Measurements from ENCODE around the gene CDKN2B-AS1.
A peak's percentile ranks its signal among the peaks of the same experiment; 100 is the strongest.

Gene CDKN2B-AS1

DNA sequence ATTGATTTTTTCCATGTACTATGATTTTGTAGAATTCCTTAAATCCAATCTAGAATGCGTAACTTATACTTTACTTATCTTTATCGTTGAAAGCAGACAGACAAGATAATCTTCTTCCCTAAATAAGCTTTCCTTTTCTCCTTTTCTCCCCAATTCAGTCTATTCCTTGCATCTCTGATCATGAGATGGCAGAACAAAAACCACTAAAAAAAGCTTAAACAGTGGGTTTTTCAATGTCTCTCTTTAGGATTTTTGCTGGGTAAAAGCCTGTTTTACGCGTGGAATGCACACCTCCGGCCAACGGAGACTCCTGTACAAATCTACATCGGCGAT lies 13.8 kb downstream of the CDKN2B-AS1 start:
- DNase-seq, result no peak

DNA sequence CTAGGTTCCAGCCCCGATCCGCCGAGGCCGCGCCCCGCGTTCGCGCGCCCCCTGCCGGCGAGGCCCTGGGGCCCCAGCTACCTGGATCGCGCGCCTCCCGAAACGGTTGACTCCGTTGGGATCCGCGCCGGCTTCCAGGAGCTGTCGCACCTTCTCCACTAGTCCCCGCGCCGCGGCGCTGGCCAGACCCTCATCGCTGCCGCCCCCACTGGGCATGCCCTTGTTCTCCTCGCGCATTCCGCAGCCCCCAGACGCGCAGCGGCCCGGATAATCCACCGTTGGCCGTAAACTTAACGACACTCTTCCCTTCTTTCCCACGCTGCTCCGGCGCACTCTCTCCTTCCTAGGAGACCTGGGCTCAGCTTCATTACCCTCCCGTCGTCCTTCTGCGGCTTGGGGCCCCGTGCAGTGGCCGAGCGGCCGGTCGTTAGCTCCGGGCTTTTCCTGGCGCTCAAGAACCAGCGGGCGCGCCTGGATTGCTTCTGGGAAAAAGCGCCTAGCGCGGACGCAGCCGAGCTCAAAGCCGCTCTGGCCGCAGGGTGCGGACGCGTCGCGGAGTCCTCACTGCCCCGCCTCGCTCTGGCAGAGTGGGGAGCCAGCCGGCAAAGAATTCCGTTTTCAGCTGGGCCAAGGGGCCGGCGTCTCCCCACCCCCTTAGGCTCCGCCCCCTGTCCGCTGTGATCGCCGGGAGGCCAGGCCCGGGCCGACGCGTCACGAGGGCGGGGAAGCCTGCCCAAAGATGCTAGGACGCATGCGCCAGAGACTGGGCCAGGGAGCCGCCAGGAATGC lies 14.3 kb downstream of the CDKN2B-AS1 start, which contains the start of gene CDKN2B:
Gene CDKN2B (minus strand): TSS at position 589 of the 789 bp plus-strand sequence. CDS start 352 bp downstream, at position 237.
- peak; percentile 96 for DNase-seq

DNA sequence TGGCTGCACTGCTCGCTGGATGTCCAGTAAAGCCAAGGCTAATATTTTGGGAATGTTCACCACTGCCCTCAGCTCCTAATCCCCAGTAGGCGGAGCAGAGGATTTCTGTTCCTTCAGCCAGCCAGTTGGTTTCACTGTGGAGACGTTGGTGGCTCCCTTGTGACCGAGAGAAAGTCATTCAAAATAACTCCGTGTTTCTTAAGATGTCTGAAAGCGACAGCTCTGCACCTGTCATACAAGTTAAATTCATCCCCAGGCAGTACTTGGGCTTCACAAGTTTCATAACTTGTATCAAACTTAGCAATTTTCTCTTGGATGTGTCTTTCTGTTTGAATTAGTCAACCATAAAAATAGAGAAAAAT lies 14.9 kb downstream of the CDKN2B-AS1 start:
- no peak for DNase-seq

DNA sequence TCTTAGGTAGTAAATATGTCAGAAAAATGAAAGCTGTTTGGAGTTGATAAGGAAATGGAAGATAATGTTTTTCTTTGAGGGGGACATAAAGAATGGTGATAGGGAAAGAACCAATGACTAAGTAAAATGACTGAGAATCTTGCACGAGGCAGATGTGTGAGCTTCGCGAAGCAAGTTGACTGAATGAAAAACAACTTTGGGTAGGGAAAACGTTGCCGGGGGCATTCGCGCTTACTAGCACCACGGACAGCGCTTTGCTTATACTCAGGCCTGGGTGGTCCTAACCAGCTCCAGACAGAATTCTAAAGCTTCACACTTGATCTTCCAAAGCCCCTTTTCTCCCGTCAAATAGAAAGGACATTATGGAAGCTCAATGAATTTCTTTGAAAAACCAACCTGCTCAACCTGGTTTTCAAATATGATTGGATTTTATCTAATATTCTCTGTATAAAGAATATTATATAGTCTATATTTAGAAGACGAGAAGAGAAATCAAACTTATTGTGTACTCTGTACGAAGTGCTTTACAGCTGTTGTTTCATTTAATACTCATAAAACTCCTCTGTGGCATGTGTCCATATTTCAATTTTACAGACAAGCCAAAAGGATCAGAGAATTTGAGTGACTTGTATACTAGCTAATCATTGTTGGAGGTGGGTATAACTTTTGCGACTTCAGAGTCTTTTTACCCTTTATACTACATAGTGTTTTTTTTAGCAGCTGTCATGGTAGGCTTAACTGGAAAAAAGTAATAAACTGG lies 16.5 kb downstream of the CDKN2B-AS1 start:
- no peak for DNase-seq

DNA sequence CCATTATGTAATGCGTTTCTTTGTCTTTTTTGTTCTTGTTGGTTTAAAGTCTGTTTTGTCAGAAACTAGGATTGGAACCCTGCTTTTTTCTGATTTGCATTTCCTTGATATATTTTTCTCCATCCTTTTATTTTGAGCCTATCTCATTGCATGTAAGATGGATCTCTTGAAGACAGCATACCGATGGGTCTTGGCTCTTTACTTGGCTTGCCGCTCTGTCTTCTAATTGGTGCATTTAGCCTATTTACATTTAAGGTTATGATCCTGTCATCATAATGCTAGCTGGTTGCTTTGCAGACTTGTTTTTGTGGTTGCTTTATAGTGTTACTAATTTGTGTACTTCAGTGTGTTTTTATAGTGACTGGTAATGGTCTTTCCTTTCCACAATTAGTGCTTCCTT lies 27.8 kb downstream of the CDKN2B-AS1 start:
- DNase-seq, result no peak

DNA sequence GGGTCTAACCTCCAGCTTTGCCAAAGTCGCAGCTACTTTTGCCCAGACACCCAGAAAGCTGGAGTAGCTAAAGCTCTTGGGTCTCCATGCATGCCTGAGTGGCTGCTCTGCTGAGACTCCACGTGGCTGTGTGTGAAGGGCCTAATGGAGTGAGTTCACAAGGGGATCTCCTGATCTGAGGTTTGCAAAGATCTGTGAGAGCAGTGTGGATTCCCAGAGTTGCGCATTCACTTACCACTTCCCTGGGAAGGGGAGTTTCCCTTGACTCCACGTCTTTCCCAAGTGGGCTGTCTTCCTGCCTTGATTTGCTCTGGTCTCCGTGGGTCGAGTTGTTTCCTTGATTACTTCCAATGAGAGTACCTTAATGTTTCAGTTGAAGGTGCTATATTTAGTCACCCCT lies 32.1 kb downstream of the CDKN2B-AS1 start:
- peak; percentile 90 for DNase-seq

DNA sequence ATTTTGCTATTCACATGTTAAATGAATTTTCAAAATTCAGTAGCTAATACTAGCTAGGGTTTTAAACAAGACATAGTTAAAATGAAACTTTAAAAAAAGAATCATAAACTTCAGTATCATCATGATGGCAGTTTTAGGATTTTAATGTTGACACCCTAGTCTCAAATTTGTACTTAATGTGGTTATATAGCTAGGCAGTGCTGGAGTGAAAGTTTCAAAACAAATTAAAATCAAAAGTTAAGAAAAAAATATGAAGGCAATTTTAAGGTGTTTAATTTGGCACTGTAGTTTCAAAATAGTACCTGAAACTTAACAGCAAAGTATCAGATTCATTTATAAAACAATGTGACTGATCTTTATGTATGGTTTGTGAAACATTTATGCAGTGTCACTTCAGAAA lies 33.8 kb downstream of the CDKN2B-AS1 start:
- DNase-seq, result no peak

DNA sequence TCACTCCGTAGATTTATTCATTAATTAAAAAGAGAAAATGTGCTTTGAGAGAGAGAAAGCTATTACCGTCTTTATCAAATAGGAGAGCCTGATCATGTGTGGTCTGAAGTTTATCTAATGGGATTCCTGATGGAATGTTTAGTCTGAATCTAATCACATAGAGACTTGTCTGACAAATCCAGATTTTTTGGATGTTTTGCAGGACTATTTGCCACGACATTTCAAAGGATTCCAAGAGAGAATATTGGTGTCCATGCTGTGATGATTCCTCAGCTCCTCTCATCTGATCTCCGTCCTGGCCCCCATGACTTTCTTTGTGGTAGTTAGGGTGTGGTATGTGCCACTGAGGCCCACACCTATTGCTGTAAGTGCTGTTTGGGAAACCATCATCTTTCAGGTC lies 34.6 kb downstream of the CDKN2B-AS1 start:
- DNase-seq, result no peak

DNA sequence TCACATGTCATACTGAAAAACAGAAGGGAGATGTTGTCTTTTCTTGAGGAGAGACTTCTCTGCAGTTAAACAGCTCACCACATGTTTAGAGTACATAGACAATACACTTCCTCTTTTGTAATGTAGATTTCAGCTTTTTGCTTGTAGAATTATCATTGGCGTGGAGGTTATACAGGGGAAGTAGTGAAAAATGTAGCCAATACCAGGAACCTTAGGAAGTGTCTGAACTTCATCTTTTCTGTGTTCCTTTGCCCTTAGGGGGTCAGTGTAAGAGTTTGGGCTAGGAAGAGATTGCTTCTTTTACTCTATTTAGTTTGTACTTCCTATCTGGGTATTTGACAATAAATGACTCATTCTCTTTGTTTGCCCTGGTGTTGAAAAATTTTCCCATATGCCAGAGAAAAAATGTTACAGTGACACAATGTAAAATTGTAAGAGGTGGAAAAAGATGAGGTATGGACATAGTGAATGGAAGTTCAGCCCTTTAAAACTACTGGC lies 35.6 kb downstream of the CDKN2B-AS1 start:
- DNase-seq, result peak; percentile 85

DNA sequence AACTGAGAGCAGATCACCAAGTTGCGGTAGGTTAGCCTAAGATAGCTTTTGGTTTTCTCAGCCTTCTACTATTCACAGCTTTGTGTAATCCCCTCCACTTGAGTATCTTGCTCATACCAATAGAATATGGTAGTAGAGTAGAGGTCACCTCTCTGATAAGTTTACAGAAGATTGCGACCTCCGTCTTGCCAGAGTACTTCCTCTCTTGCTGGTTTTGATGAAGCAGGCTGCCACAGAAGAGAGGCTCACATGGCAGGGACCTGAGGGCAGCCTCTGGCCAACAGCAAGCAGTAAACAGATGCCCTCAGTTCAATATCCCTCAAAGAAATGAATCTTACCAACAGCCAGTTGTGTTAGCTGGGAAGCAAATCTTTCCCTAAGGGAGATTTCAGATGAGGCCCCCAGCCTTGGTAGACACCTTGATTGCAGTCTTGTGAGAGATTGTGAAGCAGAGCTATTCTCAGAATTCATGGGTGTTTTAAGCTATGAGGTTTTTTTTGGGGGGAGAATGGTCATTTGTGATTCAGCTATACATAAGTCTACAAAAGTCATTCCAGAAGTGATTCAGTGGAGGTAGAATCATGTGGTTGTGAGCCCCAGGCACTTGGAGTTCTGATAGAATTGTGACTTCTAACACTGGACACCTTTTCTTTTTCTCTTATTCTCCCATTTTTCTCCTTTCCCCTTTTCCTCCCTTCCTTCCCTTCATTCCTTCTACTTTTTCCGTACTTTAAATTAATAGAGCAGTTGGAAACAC lies 37.2 kb downstream of the CDKN2B-AS1 start:
- peak; percentile 44 for DNase-seq

DNA sequence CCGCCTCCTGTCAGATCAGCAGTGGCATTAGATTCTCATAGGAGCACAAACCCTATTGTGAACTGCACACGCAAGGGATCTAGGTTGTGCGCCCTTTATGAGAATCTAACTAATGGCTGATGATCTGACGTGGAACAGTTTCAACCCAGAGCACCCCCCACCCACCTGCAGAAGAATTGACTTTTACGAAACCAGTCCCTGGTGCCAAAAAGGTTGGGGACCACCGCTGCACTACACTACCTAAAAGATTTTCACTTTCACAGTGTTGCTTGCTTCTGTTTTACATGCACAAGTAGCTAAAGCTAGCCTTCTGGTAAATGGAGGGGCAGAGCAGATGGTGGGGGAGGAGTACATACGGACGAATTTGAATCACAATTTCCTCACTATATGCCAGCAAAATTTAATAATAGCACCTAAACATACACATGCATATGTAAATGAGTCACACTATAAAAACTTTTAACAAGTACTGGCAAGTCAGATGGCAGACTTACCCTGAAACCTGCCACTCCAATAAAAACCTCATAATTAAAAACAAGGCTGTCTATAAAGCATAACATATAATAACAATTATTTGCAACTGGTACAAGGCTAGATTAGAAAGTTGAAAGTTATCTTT lies 38.5 kb downstream of the CDKN2B-AS1 start:
- no peak for DNase-seq

DNA sequence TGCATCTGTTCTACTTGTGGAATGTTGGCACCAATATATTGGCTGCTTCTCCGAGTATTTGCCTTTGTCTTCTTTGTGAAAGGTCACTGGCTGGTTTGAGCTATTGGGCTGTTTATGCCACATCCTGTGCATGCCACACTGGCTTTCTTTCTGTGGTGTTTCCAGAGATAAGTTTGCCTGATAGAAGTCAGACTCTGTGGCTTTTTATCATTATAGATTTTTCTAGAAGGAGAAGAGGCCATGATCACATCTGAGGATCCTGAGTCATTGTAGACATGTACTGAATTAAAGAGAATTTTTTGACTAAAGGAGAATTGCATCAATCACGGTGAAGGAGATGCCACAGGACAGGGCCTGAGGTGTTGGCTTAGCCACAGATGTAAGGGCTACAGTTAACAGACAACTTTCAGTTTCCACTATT lies 41.0 kb downstream of the CDKN2B-AS1 start:
- DNase-seq, result no peak

DNA sequence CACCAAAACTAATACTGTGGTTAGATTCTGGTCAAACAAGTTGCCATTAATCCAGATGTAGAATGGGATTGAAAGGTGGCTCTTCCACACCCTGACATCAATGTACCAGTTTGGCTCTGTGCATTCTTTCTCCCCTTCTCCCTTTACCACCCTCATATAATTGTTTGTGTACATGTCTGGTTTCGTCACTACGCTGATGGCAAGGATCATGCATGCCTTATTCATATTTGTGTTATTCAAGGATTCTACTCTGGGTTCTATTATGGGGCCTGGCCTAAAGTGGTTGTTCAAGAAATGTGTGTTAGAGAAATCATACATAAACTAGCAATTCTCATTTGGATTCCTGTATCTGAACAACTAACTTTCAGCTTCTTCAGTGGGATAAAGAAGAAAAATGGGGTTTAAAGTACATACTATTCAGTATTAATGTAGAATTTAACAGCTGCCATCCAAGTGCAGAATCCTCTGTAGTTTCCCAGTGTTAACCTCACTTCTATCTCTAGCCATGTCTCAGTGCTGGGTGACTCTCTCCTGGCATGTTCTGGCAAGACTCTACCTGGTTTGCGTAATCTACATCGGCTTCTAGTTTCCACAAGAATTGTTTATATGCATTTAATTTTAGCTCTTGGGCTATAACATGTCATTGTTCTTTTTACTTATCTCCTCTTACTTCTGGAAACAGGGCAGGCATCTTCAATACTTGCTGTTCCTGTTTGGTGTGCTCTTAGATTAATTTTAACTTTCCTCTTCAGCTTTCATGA lies 42.5 kb downstream of the CDKN2B-AS1 start:
- no peak for DNase-seq

DNA sequence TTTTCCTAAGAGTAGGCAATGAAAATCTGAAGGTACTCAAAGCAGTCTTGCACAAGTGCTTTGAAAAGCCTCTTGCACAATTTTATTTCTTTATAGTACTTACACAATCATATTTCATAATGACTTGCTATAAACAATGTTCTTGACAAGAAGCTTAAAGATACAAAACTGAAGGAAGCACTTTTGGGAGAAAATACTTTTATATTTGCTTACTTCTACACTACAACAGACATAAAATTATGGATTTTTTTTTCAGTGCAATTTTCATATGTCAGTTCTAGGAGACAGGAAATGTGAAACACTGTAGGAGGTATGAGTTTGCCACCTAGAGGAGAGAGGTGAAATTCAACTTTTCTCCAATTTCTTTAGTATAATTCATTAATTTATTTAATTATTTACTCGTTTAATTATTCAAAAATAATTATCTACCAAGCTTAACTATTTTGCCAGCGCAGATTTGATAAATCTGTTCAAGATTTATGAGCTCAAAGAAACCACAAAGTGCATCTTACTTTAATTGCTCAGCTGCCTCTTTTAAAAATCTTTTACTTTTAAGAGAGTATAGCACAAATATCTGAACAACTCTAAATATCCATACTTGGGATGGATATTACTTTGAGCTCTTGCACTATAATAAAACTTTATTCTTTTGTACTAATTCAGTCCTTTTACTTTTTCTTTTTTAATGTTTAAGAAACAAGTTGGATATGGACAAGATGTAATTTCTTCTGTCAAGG lies 43.5 kb downstream of the CDKN2B-AS1 start:
- peak; percentile 76 for DNase-seq

DNA sequence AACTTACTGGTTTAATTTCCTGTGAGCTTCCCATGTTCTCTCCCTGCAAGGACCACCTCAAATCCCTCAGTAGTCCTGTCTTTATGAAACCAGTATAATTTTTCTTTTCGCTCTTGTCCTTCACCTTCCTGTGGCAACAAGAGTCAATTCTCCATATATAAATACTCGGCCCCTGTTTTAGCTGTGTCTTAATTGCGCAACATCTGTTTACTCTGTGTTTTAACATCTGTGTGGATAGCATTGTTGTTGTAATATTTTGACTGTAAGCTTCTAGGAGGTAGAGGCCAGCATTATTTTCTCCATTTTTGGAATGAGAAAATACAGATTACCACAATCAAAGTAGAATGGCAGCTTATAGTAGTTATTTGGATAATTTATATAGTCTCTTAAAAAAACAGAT lies 44.7 kb downstream of the CDKN2B-AS1 start:
- no peak for DNase-seq

DNA sequence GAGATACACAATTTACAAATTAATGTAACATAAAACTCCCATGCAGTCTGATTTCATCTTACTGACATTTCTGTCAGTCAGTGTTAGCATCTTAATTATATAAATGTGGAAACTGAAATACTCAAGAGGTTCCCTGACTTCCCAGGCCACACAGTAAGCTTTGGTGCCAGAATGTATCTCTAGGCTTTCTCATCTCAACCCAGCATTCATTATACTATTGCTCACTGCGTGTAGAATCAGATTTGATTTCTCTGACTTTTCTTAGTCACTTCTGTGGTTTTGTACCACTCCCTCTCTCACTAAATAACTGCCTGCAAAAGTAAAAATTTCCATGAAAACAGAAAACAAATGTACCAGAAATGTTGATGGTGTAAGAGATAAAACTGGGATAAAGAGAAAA lies 46.2 kb downstream of the CDKN2B-AS1 start:
- no peak for DNase-seq

DNA sequence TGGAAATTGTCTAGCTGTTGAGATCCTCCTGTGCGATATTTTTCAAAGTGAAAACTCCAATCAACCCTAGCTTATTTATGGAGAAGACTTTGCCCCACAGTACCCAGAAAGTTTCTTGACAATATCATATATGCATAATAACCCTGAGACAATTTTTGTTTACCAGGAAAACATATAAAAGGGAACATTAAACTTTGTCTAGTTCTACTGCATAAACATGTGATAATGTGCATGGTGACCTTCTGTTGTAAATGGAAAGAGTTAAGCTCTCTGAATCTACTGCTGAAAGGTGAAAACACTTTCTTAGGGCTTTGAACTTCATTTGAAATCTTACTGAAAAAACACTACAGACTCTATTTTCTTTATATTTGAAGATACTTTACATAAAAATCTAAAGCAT lies 46.8 kb downstream of the CDKN2B-AS1 start:
- no peak for DNase-seq

DNA sequence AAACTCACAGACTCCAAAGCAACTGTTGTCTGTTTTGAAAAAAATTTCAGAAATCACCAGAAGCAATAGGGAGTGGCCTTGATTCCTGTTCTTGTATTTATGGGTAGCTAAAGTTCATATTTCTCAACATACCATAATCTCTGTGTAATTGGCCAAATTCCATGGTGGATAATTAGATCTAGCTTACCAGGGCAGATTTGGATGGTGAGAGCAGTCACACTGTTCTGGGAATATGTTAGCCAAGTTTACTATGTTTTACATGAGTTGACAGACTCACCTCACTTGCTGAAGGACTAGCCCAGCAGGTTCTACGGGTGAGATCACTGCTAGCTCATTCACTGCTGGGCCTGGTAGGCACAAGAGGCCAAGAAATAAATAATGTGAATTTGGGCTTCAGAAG lies 47.2 kb downstream of the CDKN2B-AS1 start:
- no peak for DNase-seq

DNA sequence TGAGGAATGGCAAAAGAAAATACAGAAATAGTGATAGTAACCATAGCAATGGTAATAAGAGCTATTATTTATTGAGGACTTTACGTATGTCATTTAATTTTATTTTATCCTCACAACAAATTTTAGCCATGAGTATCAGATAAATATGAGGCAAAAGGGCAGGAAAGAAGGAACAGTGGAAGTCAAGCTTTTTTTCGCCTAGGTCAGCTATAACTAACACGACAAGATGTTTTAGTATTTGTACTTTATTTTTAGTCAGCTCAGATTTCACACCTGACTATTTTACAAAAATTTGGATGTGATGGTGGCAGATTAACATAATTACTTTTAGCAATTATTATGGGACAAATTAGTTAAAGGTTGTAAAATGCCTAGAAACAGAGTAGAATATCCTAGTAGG lies 49.3 kb downstream of the CDKN2B-AS1 start:
- no peak for DNase-seq

DNA sequence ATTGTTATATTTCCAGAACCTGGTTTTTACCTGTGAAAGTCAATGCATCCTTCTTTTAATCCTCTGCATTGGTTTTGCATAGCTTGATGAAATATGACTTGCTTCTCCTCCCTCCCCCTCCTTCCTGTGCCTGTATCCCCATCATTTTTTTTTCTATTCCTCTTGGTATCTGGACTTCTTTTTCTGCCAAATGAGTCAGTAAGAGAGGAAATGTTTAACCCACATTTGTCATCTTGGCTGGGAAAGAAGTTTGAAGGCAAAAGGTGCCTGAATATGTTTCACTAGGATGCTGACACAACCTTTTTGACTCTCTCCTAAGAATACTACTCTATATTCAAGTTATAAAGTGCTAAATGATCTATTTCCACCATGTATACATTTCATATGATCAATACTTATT lies 50.0 kb downstream of the CDKN2B-AS1 start:
- DNase-seq, result no peak

DNA sequence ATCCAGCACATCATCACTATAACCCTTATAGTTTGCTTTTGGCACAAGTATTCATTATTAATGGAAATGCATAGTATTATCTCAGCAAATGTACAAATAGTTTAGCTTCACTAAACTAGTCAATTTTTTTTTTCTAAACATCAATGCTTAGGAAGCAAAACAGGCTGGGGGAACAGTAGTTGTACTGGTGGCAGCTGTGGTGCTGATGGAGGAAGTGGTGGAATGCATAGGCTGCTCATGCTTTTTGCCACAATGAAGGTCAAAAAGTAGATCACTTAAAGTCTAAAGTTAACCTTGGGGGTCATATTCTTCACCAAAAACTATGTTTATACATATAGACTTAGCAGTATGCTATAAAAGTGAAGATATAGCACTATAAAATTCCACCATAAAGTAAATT lies 50.8 kb downstream of the CDKN2B-AS1 start:
- DNase-seq, result no peak

Data from inflammatory macrophage treated with lipopolysaccharide for 4 hours (primary cell).